Neutrophil (primary cell): Measurements from ENCODE around the gene CARMIL3.

ENCODE experiments used
- H3K27ac ChIP-seq: fragments of 200-600 bp; sonication (generic); 2 replicates; pipeline ENCODE4 v1.5.1; 2016; ENCODE audit warnings: mild to moderate bottlenecking, moderate library complexity
- H3K27me3 ChIP-seq: fragments of 200-600 bp; sonication (generic); 2 replicates; pipeline ENCODE4 v1.6.0; 2016; ENCODE audit warnings: mild to moderate bottlenecking
- H3K36me3 ChIP-seq: fragments of 200-600 bp; sonication (generic); 2 replicates; pipeline ENCODE4 v1.5.1; 2017
- H3K4me1 ChIP-seq, 2 experiments: fragments of 200-600 bp in 1 of 2; sonication (generic) in 1 of 2; 1 replicate in 1 of 2; 2 replicates in 1 of 2; pipeline versions ENCODE4 v1.5.1 to v1.6.1; 2013 to 2016; ENCODE audit warnings: low read depth in 1 of 2, low read length in 1 of 2, mild to moderate bottlenecking in 1 of 2, moderate library complexity in 1 of 2; ENCODE audit not compliant: control insufficient read depth in 1 of 2, insufficient read depth in 1 of 2
- H3K4me3 ChIP-seq, 2 experiments: fragments of 200-600 bp in 1 of 2; sonication (generic) in 1 of 2; 1 replicate in 1 of 2; 2 replicates in 1 of 2; pipeline ENCODE4 v1.5.1; 2013 to 2016; ENCODE audit warnings: low read depth in 1 of 2, low read length in 1 of 2, mild to moderate bottlenecking in 1 of 2, moderate library complexity in 1 of 2
- H3K9me3 ChIP-seq: fragments of 200-600 bp; sonication (generic); 2 replicates; pipeline ENCODE4 v1.5.1; 2016
- TF ChIP-seq, protein P1 (sequence below): fragments of 200-600 bp; sonication (generic); IDR thresholded peaks from 2 replicates; pipeline ENCODE4 v1.5.1; 2016; ENCODE audit warnings: antibody characterized with exemption

The CARMIL3 gene

DNA sequence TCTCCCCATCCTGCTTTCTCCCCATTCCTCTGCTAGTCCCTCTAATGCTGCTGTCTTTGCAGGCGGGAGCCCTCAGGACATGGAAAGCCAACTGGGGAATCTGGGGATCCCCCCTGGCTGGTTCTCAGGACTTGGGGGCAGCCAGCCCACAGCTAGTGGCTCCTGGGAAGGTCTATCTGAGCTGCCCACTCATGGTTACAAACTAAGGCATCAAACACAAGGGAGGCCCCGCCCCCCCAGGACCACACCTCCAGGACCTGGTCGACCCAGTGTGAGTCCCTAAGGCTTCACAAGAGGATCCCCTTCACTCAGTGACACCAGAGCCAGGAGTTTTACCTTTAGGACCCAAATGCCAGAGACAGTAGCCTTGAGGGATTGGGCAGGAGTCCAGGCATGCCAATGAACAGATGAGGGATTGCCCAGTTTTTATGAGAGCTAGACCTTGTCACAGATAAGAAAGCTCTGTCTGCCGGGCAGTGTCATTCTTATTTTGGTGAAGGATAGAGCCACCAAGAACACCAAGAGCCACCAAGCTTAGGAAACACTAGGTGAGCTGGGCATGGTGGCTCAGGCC is 11.5 kb downstream of the CARMIL3 start:
- TF ChIP-seq, protein P1, sequence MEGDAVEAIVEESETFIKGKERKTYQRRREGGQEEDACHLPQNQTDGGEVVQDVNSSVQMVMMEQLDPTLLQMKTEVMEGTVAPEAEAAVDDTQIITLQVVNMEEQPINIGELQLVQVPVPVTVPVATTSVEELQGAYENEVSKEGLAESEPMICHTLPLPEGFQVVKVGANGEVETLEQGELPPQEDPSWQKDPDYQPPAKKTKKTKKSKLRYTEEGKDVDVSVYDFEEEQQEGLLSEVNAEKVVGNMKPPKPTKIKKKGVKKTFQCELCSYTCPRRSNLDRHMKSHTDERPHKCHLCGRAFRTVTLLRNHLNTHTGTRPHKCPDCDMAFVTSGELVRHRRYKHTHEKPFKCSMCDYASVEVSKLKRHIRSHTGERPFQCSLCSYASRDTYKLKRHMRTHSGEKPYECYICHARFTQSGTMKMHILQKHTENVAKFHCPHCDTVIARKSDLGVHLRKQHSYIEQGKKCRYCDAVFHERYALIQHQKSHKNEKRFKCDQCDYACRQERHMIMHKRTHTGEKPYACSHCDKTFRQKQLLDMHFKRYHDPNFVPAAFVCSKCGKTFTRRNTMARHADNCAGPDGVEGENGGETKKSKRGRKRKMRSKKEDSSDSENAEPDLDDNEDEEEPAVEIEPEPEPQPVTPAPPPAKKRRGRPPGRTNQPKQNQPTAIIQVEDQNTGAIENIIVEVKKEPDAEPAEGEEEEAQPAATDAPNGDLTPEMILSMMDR, result no peak
- Histone ChIP-seq H3K36me3 (no peaks in the 10 kb centered on the region), H3K27me3 (no peaks in the 10 kb centered on the region), H3K4me1 (no peaks in the 10 kb centered on the region), H3K4me3 (no peak overlapping the region), H3K9me3 (no peaks in the 10 kb centered on the region), H3K27ac (no peak overlapping the region)

- no peaks in the 10 kb centered on the region for H3K36me3 ChIP-seq
Observed at GRCh38 chr14:24064091-24064795, 12.4 kb downstream of the CARMIL3 start.

DNA sequence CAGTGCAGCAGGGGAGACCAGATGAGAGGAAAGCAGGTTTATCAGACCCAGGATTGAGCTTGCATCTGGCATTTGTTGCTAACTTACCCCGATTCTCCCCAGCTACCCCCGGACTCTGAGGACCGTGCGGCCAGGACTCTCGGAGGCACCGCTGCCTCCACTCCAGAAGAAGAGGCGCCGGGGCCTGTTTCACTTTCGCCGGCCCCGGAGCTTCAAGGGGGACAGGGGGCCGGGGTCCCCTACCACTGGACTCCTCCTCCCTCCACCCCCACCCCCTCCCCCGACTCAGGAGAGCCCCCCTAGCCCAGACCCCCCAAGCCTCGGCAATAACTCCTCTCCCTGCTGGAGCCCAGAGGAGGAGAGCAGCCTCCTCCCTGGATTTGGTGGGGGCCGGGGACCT is 13.0 kb downstream of the CARMIL3 start:
- Histone ChIP-seq H3K27ac (no peak overlapping the region), H3K9me3 (no peaks in the 10 kb centered on the region), H3K27me3 (no peaks in the 10 kb centered on the region), H3K4me3 (no peak overlapping the region), H3K36me3 (no peaks in the 10 kb centered on the region), H3K4me1 (peaks cover 3 to 6% of the 10 kb centered on the region in 2 experiments)
- TF ChIP-seq, protein P1, result no peak

More at GRCh38 chr14:24064091-24064795, 12.4 kb downstream of the CARMIL3 start:
- H3K9me3 ChIP-seq, result no peaks in the 10 kb centered on the region
- no peaks in the 10 kb centered on the region for H3K27me3 ChIP-seq
- no peak overlapping the region for H3K4me3 ChIP-seq
- H3K4me1 ChIP-seq, result no peaks in the 10 kb centered on the region
- TF ChIP-seq, protein P1, result no peak
- H3K27ac ChIP-seq, result no peak overlapping the region

- Histone ChIP-seq H3K27ac (no peak overlapping the region), H3K4me1 (peaks cover 9 to 12% of the 10 kb centered on the region in 2 experiments), H3K27me3 (no peaks in the 10 kb centered on the region), H3K9me3 (no peaks in the 10 kb centered on the region), H3K36me3 (no peaks in the 10 kb centered on the region), H3K4me3 (no peak overlapping the region)
- TF ChIP-seq, protein P1, result no peak
Observed at GRCh38 chr14:24065408-24065807, 13.6 kb downstream of the CARMIL3 start.

GRCh38 chr14:24066496-24067132 is 14.8 kb downstream of the CARMIL3 start:
- H3K27me3 ChIP-seq, result no peaks in the 10 kb centered on the region

More at GRCh38 chr14:24066496-24067132, 14.8 kb downstream of the CARMIL3 start:
- TF ChIP-seq, protein P1, result no peak
- Histone ChIP-seq H3K9me3 (no peaks in the 10 kb centered on the region), H3K36me3 (no peaks in the 10 kb centered on the region), H3K27ac (no peak overlapping the region), H3K4me1 (peaks cover 21 to 24% of the 10 kb centered on the region in 2 experiments), H3K4me3 (no peak overlapping the region)
